ENCODE data around the gene ACADL. TPM values are rescaled to one million over a fixed set of nuclear protein-coding genes. Genes with fewer than 3 reads are reported as not detected.

The ACADL gene
- total RNA-seq, 1 donor from 2014 or later: 45.4 TPM

- H3K4me3 ChIP-seq: no peak overlapping the region
- intact Hi-C loops (cut with DNase I): no loop called here
- ATAC-seq (no peak), DNase-seq (no peak)
- no peaks in the 10 kb centered on the region for H3K36me3 ChIP-seq
- peaks cover 4% of the 10 kb centered on the region for H3K4me1 ChIP-seq
- TF ChIP-seq CTCF (IDR thresholded peaks at IDR 0.05): no peak
- H3K27me3 ChIP-seq (ENCODE audit: low read depth): peaks cover 12% of the 10 kb centered on the region
- H3K9me3 ChIP-seq: no peaks in the 10 kb centered on the region
- no peak overlapping the region for H3K27ac ChIP-seq
Measured at GRCh38 chr2:210227290-210228088, 2.2 kb upstream of the ACADL start.

- intact Hi-C loops (cut with DNase I): no loop called here
Measured at GRCh38 chr2:210226223-210226622, 976 bp upstream of the ACADL start.

GRCh38 chr2:210224591-210224940, 681 bp downstream of the ACADL start:
- TF ChIP-seq CTCF (IDR thresholded peaks at IDR 0.05): no peak
- Histone ChIP-seq H3K4me3 (peak overlapping the region; percentile 62), H3K9me3 (no peaks in the 10 kb centered on the region), H3K36me3 (no peaks in the 10 kb centered on the region), H3K27me3 (ENCODE audit: low read depth) (peaks cover 12% of the 10 kb centered on the region), H3K4me1 (peaks cover 4% of the 10 kb centered on the region), H3K27ac (peak overlapping the region; percentile 91)
- peak; percentile 61 to 63 for ATAC-seq
- peak; percentile 58 for DNase-seq
- intact Hi-C loops (cut with DNase I): no loop called here

More at GRCh38 chr2:210226223-210226622, 976 bp upstream of the ACADL start:
- no peaks in the 10 kb centered on the region for H3K9me3 ChIP-seq
- H3K4me1 ChIP-seq: peaks cover 4% of the 10 kb centered on the region
- H3K27me3 ChIP-seq (ENCODE audit: low read depth): peaks cover 12% of the 10 kb centered on the region
- H3K4me3 ChIP-seq: no peak overlapping the region
- TF ChIP-seq CTCF (IDR thresholded peaks at IDR 0.05): no peak
- H3K36me3 ChIP-seq: no peaks in the 10 kb centered on the region
- H3K27ac ChIP-seq: peak overlapping the region; percentile 91
- DNase-seq: no peak
- peak in 1 of 2 donors; percentile 55 for ATAC-seq

GRCh38 chr2:210215120-210215519, 10.1 kb downstream of the ACADL start:
- intact Hi-C loops (cut with DNase I): no loop called here

GRCh38 chr2:210210185-210210584, 15.1 kb downstream of the ACADL start:
- Histone ChIP-seq H3K4me1 (no peaks in the 10 kb centered on the region), H3K4me3 (no peak overlapping the region), H3K27me3 (ENCODE audit: low read depth) (no peaks in the 10 kb centered on the region), H3K9me3 (no peaks in the 10 kb centered on the region), H3K27ac (no peak overlapping the region), H3K36me3 (peaks cover 4% of the 10 kb centered on the region)
- intact Hi-C loops (cut with DNase I): no loop called here
- no peak for TF ChIP-seq CTCF (IDR thresholded peaks at IDR 0.05)
- DNase-seq: no peak
- no peak for ATAC-seq

More at GRCh38 chr2:210215120-210215519, 10.1 kb downstream of the ACADL start:
- no peak for TF ChIP-seq CTCF (IDR thresholded peaks at IDR 0.05)
- DNase-seq (no peak), ATAC-seq (peak in 1 of 2 donors; percentile 63)
- no peaks in the 10 kb centered on the region for H3K9me3 ChIP-seq
- peaks cover 4% of the 10 kb centered on the region for H3K36me3 ChIP-seq
- H3K4me1 ChIP-seq: no peaks in the 10 kb centered on the region
- no peaks in the 10 kb centered on the region for H3K27me3 ChIP-seq (ENCODE audit: low read depth)
- H3K27ac ChIP-seq: no peak overlapping the region
- no peak overlapping the region for H3K4me3 ChIP-seq
